Testis (tissue), 2 donors: ENCODE measurements around the gene TMEM186.
"Not testable (repeated sequence)": the region's sequence is repeated elsewhere in the genome, so short reads cannot be mapped to it uniquely, and the experiment has no call there.

Experiments used
- POLR2A ChIP-seq: fragments of 450-650 bp; IDR thresholded peaks from one replicate; pipeline ENCODE4 v1.6.1; 2017; ENCODE audit warnings: antibody characterized with exemption, mild to moderate bottlenecking, moderate library complexity
- TF ChIP-seq, protein P1 (sequence below), 3 experiments: fragments of 450-650 bp in 2 of 3; fragments of 200-600 bp in 1 of 3; sonication (generic) in 1 of 3; IDR thresholded peaks; one replicate each; pipeline ENCODE4 v1.5.1; 2016 to 2019; ENCODE audit warnings: antibody characterized with exemption in 3 of 3, mild to moderate bottlenecking in 2 of 3, moderate library complexity in 1 of 3

DNA sequence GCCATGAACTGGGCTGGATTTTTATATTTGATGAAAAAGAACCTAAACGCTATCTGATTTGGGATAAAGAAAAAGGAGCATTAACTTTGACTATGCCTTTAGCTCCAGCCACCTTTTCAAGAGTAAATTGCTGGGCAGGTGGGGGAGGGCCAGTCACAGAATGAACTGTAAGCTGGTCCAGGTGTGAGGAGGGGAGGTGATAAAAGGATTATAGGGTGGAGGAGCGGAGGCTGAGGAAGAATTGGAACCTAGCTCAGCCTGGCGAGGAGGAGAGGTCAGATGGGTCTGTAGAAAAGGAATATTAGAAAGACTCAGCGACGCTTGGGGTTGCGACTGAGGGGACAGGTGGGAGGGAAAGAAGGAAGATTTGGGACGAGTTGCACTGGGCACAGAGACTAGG lies 39.4 kb upstream of the TMEM186 start:
- TF ChIP-seq, protein P1, sequence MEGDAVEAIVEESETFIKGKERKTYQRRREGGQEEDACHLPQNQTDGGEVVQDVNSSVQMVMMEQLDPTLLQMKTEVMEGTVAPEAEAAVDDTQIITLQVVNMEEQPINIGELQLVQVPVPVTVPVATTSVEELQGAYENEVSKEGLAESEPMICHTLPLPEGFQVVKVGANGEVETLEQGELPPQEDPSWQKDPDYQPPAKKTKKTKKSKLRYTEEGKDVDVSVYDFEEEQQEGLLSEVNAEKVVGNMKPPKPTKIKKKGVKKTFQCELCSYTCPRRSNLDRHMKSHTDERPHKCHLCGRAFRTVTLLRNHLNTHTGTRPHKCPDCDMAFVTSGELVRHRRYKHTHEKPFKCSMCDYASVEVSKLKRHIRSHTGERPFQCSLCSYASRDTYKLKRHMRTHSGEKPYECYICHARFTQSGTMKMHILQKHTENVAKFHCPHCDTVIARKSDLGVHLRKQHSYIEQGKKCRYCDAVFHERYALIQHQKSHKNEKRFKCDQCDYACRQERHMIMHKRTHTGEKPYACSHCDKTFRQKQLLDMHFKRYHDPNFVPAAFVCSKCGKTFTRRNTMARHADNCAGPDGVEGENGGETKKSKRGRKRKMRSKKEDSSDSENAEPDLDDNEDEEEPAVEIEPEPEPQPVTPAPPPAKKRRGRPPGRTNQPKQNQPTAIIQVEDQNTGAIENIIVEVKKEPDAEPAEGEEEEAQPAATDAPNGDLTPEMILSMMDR (IDR thresholded peaks at IDR 0.05): not testable (repeated sequence)
- not testable (repeated sequence) for TF ChIP-seq POLR2A
